ENCODE results near the gene DRICH1. TPM values are rescaled to one million over a fixed set of nuclear protein-coding genes. Genes with fewer than 3 reads are reported as not detected.
"Not testable (repeated sequence)": the region's sequence is repeated elsewhere in the genome, so short reads cannot be mapped to it uniquely, and the experiment has no call there.

DRICH1 gene
- total and polyA plus RNA-seq, 2 experiments from 2014 or later, result not detected

DNA sequence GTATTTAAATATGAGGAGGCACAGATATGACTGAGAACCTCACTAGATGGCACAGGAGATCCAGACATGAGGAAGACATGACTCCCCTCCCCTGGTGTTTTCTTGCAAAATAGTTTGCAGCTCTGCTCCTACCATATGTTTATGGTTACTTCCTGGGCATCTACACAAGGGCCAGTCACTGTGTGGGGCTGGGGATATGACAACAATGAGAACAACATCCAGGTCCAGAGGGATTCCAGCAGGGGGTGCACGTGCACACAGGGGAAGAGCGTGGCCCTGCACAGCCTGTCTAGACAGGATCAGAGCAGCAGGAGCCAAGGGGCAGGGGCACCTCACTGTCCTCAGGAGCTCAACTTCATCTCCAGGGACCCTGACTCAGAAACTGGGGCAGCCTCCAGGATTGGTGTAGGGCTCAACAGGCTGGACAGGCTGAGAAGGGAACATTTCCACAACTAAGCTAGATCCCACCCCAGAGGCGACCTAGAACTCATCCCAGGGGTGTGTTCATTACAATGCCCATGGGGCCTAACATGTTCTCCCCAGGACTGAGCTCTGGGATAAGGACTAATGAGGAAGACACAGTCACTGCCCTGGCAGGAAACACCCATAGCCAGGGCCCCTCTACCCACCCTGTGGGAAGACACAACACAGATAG, 4.6 kb downstream of the DRICH1 start:
- not testable (repeated sequence) for H3K36me3 ChIP-seq; H3K4me3 ChIP-seq; H3K9me3 ChIP-seq (ENCODE audit: low read depth); H3K27ac ChIP-seq; H3K27me3 ChIP-seq
- peaks cover 20% of the 10 kb centered on the region for H3K4me1 ChIP-seq (ENCODE audit: low read depth)
- TF ChIP-seq CTCF (IDR thresholded peaks at IDR 0.05; ENCODE audit: low read depth, low read length), result peak; percentile 47
- peak; percentile 13 to 42 for DNase-seq (ENCODE audit: low read depth in 1 of 2, low spot score in 1 of 2)

DNA sequence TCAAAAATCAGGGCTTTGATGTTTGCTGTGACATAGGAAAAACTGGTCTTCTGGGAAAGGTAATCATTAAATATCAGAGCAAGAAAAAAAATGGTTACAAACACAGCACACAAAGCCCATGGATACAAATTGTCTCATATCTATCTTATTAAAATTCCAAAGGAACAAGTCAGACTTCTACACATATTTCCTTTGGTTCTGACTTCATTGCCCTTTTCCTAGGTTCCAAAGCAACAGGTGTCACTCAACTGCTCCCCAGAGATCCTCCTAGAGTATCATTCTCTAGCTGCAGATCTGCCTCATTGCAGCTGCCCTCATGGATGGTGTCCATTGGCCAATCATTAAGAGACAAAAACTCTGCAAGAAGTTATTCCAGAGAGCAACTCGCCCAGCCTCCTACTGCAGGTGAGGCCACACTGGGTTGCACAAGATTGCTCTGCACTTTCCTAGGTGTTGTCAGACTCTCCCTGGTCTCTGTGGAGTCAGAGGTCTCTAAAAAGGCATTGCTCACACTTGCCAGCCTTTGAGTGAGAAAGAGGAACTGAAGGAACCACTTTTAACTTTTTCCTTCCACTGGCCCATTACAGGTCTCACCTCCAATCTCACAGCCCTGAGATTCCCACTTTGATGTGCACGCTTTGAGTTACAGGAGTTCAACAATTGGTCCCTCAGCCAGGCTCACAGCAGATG, 5.7 kb downstream of the DRICH1 start:
- Histone ChIP-seq H3K27ac (no peak overlapping the region), H3K4me3 (no peak overlapping the region), H3K36me3 (no peaks in the 10 kb centered on the region), H3K4me1 (ENCODE audit: low read depth) (peaks cover 26% of the 10 kb centered on the region), H3K27me3 (no peaks in the 10 kb centered on the region), H3K9me3 (ENCODE audit: low read depth) (no peaks in the 10 kb centered on the region)
- no peak for DNase-seq (ENCODE audit: low read depth in 1 of 2, low spot score in 1 of 2)
- TF ChIP-seq CTCF (IDR thresholded peaks at IDR 0.05; ENCODE audit: low read depth, low read length), result no peak

DNA sequence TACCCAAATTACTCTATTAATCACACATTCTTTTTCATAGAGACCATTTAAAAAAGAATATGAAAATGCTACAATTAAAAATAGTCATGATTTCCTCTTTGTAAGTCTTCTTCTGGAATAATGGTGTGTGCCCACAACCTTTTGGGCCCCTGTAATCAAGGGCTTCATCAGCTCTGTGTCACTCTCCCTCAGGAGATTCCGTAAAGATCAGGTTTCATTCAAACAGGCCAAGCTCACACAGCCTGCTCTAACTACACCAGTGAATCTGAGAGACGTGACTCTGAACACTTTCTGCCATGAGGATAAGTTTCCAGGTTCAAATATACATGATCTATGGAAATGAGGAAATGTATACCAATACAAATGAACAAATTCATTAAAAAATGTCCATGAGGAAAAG, 9.5 kb downstream of the DRICH1 start:
- TF ChIP-seq CTCF (IDR thresholded peaks at IDR 0.05; ENCODE audit: low read depth, low read length), result no peak
- Histone ChIP-seq H3K36me3 (no peaks in the 10 kb centered on the region), H3K4me3 (no peak overlapping the region), H3K27me3 (no peaks in the 10 kb centered on the region), H3K9me3 (ENCODE audit: low read depth) (no peaks in the 10 kb centered on the region), H3K4me1 (ENCODE audit: low read depth) (peaks cover 26% of the 10 kb centered on the region), H3K27ac (no peak overlapping the region)
- peak in 1 of 2 donors; percentile 23 for DNase-seq (ENCODE audit: low read depth in 1 of 2, low spot score in 1 of 2)

DNA sequence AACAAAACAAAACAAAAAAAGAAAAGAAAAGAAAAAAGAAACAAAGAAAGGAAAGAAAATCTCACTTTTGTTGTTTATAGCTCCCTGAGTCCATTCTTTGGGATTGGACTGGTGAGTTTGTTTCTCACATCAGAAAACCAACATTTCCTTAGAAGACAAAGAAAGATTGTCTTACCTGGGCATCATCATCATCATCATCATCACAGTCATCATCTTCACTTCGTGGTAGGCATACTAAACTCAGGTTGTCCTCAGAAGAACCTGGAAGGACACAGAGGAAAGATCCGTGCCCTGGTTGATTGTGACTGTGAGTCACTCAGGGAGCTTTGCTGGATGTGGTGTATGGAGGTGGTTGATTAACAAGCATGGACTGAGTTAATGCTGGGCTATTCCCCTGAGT, 10.2 kb downstream of the DRICH1 start:
- peaks cover 26% of the 10 kb centered on the region for H3K4me1 ChIP-seq (ENCODE audit: low read depth)
- not testable (repeated sequence) for H3K9me3 ChIP-seq (ENCODE audit: low read depth); H3K36me3 ChIP-seq; H3K27ac ChIP-seq; H3K4me3 ChIP-seq; DNase-seq (ENCODE audit: low read depth in 1 of 2, low spot score in 1 of 2); H3K27me3 ChIP-seq

DNA sequence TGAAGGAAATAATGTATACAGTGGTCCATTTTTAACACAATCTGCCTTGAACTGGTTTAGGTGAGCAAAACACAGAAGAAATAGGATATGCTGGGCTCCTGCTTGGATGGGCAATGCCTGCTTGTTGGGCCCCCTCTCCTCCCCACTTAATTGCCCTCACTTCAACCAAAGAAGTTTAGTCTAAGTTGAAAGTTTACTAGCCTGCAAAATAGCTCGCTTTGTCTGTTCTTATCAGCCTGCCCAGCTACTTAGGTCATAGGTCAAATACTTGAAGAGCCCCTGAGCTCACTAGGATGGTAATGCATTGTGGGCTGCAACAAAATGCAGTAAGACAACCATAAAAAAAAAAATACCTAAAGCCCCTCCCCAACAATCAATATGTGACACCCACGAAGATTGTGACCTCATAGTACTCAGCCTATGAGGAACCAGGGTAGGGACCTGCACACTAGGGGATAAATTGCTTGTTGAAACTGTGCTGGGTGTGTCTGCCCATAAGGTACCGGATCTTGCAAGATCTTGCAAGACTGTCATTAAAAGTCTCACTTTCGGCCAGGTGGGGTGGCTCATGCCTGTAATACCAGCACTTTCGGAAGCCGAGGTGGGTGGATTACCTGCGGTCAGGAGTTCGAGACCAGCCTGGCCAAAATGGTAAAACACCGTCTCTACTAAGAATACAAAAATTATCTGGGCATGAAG, 10.9 kb downstream of the DRICH1 start:
- DNase-seq (ENCODE audit: low read depth in 1 of 2, low spot score in 1 of 2), result peak in 1 of 2 donors; percentile 6
- Histone ChIP-seq H3K4me1 (ENCODE audit: low read depth) (peaks cover 26% of the 10 kb centered on the region), H3K27me3 (no peaks in the 10 kb centered on the region), H3K4me3 (no peak overlapping the region), H3K36me3 (no peaks in the 10 kb centered on the region), H3K9me3 (ENCODE audit: low read depth) (no peaks in the 10 kb centered on the region), H3K27ac (no peak overlapping the region)
- no peak for TF ChIP-seq CTCF (IDR thresholded peaks at IDR 0.05; ENCODE audit: low read depth, low read length)

Measured in cardiac muscle cell (in vitro differentiated cells and primary cell).